Limb (tissue), 2 donors: ENCODE measurements around the gene SNED1.
A peak's percentile ranks its signal among the peaks of the same experiment; 100 is the strongest.

ENCODE experiments used
- DNase-seq, 2 donors: peaks; one replicate each; pipeline ENCODE4 v3.0.0-alpha.2; 2016; ENCODE audit errors: extremely low spot score in 2 of 2

SNED1 gene

GRCh38 chr2:241043581-241043980 lies 45.2 kb downstream of the SNED1 start:
- DNase-seq, result no peak

GRCh38 chr2:241047253-241048010 lies 49.0 kb downstream of the SNED1 start:
- DNase-seq, result no peak

DNA sequence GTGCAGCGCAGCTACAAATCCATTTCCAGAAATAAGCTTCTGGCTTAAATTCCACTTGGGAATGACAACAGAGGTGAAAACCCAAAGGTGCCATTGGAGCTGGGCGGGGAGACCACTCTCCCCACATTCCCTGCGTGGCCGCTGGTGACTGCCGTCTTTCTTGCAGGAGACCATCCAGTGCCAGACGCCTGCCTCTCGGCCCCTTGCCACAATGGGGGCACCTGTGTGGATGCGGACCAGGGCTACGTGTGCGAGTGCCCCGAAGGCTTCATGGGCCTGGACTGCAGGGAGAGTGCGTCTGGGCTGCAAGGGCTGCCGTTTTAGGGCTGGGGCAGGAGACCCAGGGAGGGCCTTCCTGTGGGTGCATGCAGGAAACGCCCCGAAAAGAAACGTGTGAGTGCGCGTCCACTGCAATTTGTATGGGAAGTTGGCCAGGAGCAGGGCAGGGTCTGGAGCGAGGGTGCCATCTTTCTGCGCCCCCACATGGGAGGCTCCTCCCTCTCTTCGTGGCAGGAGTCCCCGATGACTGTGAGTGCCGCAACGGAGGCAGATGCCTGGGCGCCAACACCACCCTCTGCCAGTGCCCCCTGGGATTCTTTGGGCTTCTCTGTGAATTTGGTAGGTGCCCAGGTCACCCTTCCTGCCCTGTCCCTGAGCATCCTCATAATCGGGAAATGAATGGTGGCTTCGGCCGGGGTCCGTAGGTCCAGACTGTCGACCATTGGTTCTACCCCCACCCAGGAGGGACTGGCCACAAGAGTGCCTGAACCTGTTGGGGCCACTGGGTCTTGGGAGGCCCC lies 49.9 kb downstream of the SNED1 start:
- no peak for DNase-seq

GRCh38 chr2:241048949-241049343 lies 50.5 kb downstream of the SNED1 start:
- DNase-seq, result no peak

- peak; percentile 26 to 69 for DNase-seq
Observed at GRCh38 chr2:241049739-241050623, 51.6 kb downstream of the SNED1 start.

GRCh38 chr2:241050624-241051577 lies 52.5 kb downstream of the SNED1 start:
- DNase-seq, result no peak

DNA sequence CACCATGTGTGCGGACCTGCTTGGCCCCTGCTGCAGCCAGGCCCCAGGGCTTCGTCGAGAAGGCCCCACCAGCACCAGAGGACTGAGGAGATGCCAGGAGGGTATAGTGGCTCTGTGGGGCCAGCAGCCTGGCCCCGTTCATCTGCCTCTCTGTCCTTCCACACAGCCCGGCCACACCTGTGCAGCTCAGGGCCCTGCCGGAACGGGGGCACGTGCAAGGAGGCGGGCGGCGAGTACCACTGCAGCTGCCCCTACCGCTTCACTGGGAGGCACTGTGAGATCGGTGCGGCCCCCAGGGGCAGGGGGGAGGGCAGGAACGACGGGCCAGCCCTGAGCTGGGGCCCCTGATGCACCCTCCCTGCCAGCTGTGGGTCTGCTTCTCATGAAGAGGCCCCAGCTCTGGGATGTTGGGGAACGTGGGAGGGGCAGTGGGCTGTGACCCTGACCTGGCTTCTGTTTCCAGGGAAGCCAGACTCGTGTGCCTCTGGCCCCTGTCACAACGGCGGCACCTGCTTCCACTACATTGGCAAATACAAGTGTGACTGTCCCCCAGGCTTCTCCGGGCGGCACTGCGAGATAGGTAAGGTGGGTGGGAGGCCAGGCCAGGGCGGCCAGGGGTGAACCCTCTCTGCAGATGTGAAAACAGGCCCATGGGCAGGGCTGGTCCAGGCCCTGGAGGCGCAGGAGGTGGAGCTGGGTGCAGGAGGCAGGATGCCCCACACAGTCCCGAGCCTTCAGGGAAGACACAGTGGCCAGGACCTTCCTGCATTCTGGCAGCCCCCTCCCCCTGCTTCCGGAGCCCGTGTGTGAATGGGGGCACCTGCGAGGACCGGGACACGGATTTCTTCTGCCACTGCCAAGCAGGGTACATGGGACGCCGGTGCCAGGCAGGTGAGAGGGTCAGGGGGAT lies 53.4 kb downstream of the SNED1 start:
- no peak for DNase-seq

GRCh38 chr2:241052677-241053360 lies 54.4 kb downstream of the SNED1 start:
- DNase-seq, result no peak

DNA sequence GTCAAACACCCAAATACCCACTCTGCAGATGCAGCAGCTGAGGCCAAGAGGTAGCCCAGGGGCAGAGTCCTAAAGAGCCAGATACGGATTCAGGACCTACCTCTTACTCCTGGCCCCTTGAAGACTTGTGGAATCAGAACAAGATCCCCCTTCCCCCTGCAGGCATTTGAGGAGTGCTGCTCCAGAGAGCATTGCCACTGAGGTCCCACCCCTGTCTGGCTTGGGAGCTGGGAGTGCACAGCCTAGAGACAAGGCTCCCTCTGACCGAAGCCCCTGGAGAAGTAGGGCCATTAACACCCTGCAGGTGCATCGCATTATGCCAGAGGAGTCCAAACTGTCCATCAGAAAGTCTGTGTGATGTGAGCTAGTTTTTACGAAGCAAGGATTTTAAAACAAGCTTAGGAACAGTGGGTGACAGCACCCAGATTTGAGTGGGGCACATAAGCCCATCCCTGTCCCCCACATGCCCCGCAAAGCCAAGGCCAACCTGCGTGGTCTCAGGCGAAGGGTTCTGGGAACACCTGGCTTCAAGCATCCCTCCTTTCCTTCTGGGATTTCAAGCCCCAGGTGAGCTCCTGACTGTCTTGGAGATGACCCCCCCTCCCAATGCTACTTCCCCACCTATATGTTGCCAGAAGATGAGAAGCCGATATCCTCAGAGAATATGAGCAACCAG lies 55.3 kb downstream of the SNED1 start:
- DNase-seq, result no peak

- DNase-seq, result no peak
Observed at GRCh38 chr2:241061275-241061674, 62.9 kb downstream of the SNED1 start.

GRCh38 chr2:241062389-241063092 lies 64.1 kb downstream of the SNED1 start:
- DNase-seq, result peak in 1 of 2 donors; percentile 21

DNA sequence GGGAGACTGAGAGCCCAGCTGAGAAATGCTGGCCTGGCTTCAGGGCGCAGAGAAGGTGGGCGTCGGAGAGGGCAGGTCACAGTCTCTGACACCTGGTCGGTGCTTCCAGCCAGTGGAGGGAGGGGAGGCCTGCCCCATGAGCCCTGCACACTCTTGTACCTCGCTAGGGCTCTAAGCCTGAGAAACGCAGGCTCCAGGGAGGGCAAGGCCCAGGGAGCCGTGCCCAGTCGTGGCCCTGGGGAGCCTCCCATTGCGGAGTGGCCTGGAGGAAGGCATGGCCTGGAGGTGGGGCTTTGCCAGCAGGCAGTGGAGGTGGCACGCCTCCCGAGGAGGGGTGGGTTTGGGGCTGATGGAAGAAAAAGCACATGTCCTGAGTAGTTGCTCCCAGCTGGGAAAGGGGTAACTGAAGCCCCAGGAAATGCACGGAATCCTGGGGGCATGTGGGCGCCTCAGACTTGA lies 64.7 kb downstream of the SNED1 start:
- DNase-seq, result peak in 1 of 2 donors; percentile 26

GRCh38 chr2:241063587-241063986 lies 65.2 kb downstream of the SNED1 start:
- DNase-seq, result no peak

GRCh38 chr2:241064008-241064801 lies 65.8 kb downstream of the SNED1 start:
- DNase-seq, result peak in 1 of 2 donors; percentile 34

DNA sequence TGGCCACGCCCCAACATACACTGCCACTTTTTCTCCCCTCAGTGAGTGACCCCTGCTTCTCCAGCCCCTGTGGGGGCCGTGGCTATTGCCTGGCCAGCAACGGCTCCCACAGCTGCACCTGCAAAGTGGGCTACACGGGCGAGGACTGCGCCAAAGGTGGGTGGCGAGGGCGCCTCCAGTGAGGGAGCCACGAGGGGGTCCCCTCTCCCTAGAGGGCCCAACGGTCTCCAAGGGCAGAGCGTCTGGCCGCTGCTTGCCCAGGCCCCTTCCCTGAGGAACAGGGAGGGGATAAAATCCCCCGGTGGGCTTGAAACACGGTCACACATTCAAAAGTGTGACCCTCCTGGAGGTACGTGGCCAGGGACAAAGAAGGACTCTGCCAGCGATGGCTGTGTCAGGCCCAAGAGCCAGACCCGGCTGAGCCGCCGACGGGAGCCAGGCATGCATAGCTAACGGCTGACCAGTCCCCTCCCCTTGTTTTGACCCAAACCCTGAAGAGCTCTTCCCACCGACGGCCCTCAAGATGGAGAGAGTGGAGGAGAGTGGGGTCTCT lies 66.5 kb downstream of the SNED1 start:
- peak in 1 of 2 donors; percentile 20 for DNase-seq

- peak in 1 of 2 donors; percentile 27 for DNase-seq
Observed at GRCh38 chr2:241065355-241065803, 67.0 kb downstream of the SNED1 start.
